GM20431 (cell line): ENCODE data around the gene CCDC15.
"Not testable (repeated sequence)": the region's sequence is repeated elsewhere in the genome, so short reads cannot be mapped to it uniquely, and the experiment has no call there.

Experiments used
- in situ Hi-C: fragments of 300-500 bp; cut with MseI, MboI; formaldehyde crosslinking; loops from one replicate; pipeline ENCODE4 v1.15.0; 2020; ENCODE audit warnings: low sequenced_read_pairs; ENCODE audit not compliant: unreplicated experiment

The CCDC15 gene

GRCh38 chr11:124982043-124982442, 28.0 kb downstream of the CCDC15 start:
- in situ Hi-C loops, result no loop called here

- in situ Hi-C loops, result no loop called here
Observed at GRCh38 chr11:124983674-124984511, 29.9 kb downstream of the CCDC15 start.

- in situ Hi-C loops, result no loop called here
Observed at GRCh38 chr11:124984512-124984854, 30.5 kb downstream of the CCDC15 start.

- in situ Hi-C loops, result no loop called here
Observed at GRCh38 chr11:124987096-124987495, 33.1 kb downstream of the CCDC15 start.

- in situ Hi-C loops, result no loop called here
Observed at GRCh38 chr11:124988063-124988462, 34.1 kb downstream of the CCDC15 start.

- in situ Hi-C loops, result no loop called here
Observed at GRCh38 chr11:125001079-125001778, 47.2 kb downstream of the CCDC15 start.

- in situ Hi-C loops, result no loop called here
Observed at GRCh38 chr11:125001849-125002248, 47.8 kb downstream of the CCDC15 start.

GRCh38 chr11:125005491-125005890, 51.5 kb downstream of the CCDC15 start:
- in situ Hi-C loops, result no loop called here

GRCh38 chr11:125016413-125016812, 62.4 kb downstream of the CCDC15 start:
- in situ Hi-C loops, result no loop called here

- in situ Hi-C loops, result no loop called here
Observed at GRCh38 chr11:125020342-125020741, 66.3 kb downstream of the CCDC15 start.

- in situ Hi-C loops, result no loop called here
Observed at GRCh38 chr11:125022551-125022950, 68.5 kb downstream of the CCDC15 start.

- in situ Hi-C loops, result no loop called here
Observed at GRCh38 chr11:125025968-125026367, 72.0 kb downstream of the CCDC15 start.

GRCh38 chr11:125029431-125029830, 75.4 kb downstream of the CCDC15 start:
- in situ Hi-C loops, result not testable (repeated sequence)

- in situ Hi-C loops, result no loop called here
Observed at GRCh38 chr11:125036933-125037332, 82.9 kb downstream of the CCDC15 start.

GRCh38 chr11:125049164-125049792, 95.3 kb downstream of the CCDC15 start:
- in situ Hi-C loops, result no loop called here

- in situ Hi-C loops, result no loop called here
Observed at GRCh38 chr11:125052047-125052446, 98.0 kb downstream of the CCDC15 start.

GRCh38 chr11:125053167-125053566, 99.2 kb downstream of the CCDC15 start:
- in situ Hi-C loops, result no loop called here

- in situ Hi-C loops, result no loop called here
Observed at GRCh38 chr11:125055107-125055715, 101.2 kb downstream of the CCDC15 start.

GRCh38 chr11:125056111-125056510, 102.1 kb downstream of the CCDC15 start:
- in situ Hi-C loops, result not testable (repeated sequence)

- in situ Hi-C loops, result no loop called here
Observed at GRCh38 chr11:125056931-125057692, 103.1 kb downstream of the CCDC15 start.
